ENCODE measurements around the gene ALG12. TPM values are rescaled to one million over a fixed set of nuclear protein-coding genes. Genes with fewer than 3 reads are reported as not detected.

Gene ALG12
- total and polyA plus RNA-seq, 2 of the 13 experiments (the other 11 are each of a cell fraction or from before 2014, with no cell fraction given), result 7.8 to 15.8 TPM

- TF ChIP-seq SNAPC5 (CRISPR knock-in tag; IDR thresholded peaks at IDR 0.05; ENCODE audit: borderline replicate concordance) (no peak), ZNF569 (CRISPR knock-in tag; IDR thresholded peaks at IDR 0.05; ENCODE audit: borderline replicate concordance) (no peak), AKNA (CRISPR knock-in tag; IDR thresholded peaks at IDR 0.05; ENCODE audit: borderline replicate concordance) (no peak), BRD4 (CRISPR knock-in tag; IDR thresholded peaks at IDR 0.05) (no peak), CHCHD3 (CRISPR knock-in tag; IDR thresholded peaks at IDR 0.05) (no peak), IRF9 (CRISPR knock-in tag; IDR thresholded peaks at IDR 0.05; ENCODE audit: borderline replicate concordance) (no peak), ZNF224 (CRISPR knock-in tag; IDR thresholded peaks at IDR 0.05) (no peak), ZNF646 (CRISPR knock-in tag; IDR thresholded peaks at IDR 0.05) (no peak), SOX13 (IDR thresholded peaks at IDR 0.05) (peak; percentile 87), SOX13 (CRISPR knock-in tag; conservative IDR thresholded peaks at IDR 0.05 in 1 of 2, IDR thresholded peaks at IDR 0.05 in 1 of 2) (peak in 1 of 2 experiments; percentile 95; a peak in 2 of 4 replicates), ZNF577 (CRISPR knock-in tag; IDR thresholded peaks at IDR 0.05; ENCODE audit: borderline replicate concordance, low read depth) (no peak), ZNF781 (CRISPR knock-in tag; IDR thresholded peaks at IDR 0.05; ENCODE audit: borderline replicate concordance, not compliant biosample characterization) (no peak), ZGPAT (CRISPR knock-in tag; IDR thresholded peaks at IDR 0.05) (peak; percentile 56; the same call in 1 of the 2 replicates)
These were observed 28.5 kb upstream of the ALG12 start (continued) for GRCh38 chr22:49946612-49947295.
